ENCODE data around the gene MYO3A. TPM values are rescaled to one million over a fixed set of nuclear protein-coding genes. Genes with fewer than 3 reads are reported as not detected.

Gene MYO3A
- total and polyA plus RNA-seq, 4 donors, result 0.33 TPM; not detected in 2

DNA sequence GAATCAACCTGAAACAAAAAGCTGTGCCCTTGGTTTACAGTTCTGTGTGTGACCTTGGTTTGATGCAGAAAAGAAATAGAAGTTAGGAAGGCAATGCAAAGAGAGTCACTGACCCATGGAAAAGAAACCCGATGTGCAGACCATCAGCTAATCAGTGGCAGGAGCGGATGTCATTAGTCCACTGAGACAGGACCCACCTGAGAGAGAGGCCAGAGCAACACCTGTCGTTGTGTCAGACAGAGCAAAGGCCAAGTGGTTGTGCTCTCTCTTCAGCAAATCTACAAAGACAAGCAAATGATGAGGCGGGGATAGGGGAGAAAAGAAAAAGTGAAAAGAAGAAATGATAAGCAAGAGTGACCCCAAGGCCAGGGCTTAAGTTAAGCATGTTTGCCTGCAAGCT is 291.3 kb downstream of the MYO3A start:
- Histone ChIP-seq H3K9ac (ENCODE audit: low read depth in 1 of 2, low read length in 2 of 2) (no peak overlapping the region), H3K27ac (ENCODE audit: low read depth in 1 of 2, low read length in 2 of 2) (no peak overlapping the region), H3K27me3 (ENCODE audit: control insufficient read depth in 4 of 4, insufficient read depth in 4 of 4, low read length in 3 of 4) (peaks cover 0 to 29% (median 6%) of the 10 kb centered on the region in 4 donors), H3K36me3 (ENCODE audit: control insufficient read depth in 4 of 4, insufficient read depth in 3 of 4, low read depth in 1 of 4, low read length in 3 of 4) (no peaks in the 10 kb centered on the region), H3K4me1 (ENCODE audit: control insufficient read depth in 4 of 4, insufficient read depth in 4 of 4, low read length in 3 of 4) (no peaks in the 10 kb centered on the region), H3K4me3 (ENCODE audit: low read depth in 1 of 3, low read length in 3 of 3) (no peak overlapping the region), H3K9me3 (ENCODE audit: control insufficient read depth in 4 of 4, low read length in 3 of 4) (no peaks in the 10 kb centered on the region)
- WGBS, result 47% methylated on average over 4 of the region's 4 CpGs
- TF ChIP-seq, protein P1, sequence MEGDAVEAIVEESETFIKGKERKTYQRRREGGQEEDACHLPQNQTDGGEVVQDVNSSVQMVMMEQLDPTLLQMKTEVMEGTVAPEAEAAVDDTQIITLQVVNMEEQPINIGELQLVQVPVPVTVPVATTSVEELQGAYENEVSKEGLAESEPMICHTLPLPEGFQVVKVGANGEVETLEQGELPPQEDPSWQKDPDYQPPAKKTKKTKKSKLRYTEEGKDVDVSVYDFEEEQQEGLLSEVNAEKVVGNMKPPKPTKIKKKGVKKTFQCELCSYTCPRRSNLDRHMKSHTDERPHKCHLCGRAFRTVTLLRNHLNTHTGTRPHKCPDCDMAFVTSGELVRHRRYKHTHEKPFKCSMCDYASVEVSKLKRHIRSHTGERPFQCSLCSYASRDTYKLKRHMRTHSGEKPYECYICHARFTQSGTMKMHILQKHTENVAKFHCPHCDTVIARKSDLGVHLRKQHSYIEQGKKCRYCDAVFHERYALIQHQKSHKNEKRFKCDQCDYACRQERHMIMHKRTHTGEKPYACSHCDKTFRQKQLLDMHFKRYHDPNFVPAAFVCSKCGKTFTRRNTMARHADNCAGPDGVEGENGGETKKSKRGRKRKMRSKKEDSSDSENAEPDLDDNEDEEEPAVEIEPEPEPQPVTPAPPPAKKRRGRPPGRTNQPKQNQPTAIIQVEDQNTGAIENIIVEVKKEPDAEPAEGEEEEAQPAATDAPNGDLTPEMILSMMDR (IDR thresholded peaks at IDR 0.05; ENCODE audit: low read depth, low read length, missing input control), result no peak
- TF ChIP-seq HNF4G (IDR thresholded peaks at IDR 0.05), result no peak
- TF ChIP-seq, protein P2, sequence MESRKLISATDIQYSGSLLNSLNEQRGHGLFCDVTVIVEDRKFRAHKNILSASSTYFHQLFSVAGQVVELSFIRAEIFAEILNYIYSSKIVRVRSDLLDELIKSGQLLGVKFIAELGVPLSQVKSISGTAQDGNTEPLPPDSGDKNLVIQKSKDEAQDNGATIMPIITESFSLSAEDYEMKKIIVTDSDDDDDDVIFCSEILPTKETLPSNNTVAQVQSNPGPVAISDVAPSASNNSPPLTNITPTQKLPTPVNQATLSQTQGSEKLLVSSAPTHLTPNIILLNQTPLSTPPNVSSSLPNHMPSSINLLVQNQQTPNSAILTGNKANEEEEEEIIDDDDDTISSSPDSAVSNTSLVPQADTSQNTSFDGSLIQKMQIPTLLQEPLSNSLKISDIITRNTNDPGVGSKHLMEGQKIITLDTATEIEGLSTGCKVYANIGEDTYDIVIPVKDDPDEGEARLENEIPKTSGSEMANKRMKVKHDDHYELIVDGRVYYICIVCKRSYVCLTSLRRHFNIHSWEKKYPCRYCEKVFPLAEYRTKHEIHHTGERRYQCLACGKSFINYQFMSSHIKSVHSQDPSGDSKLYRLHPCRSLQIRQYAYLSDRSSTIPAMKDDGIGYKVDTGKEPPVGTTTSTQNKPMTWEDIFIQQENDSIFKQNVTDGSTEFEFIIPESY (IDR thresholded peaks at IDR 0.05), result no peak
- no peak for TF ChIP-seq FOXA1 (IDR thresholded peaks at IDR 0.05)
- TF ChIP-seq, protein P3, sequence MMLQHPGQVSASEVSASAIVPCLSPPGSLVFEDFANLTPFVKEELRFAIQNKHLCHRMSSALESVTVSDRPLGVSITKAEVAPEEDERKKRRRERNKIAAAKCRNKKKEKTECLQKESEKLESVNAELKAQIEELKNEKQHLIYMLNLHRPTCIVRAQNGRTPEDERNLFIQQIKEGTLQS (IDR thresholded peaks at IDR 0.05), result no peak
- TF ChIP-seq, protein P4, sequence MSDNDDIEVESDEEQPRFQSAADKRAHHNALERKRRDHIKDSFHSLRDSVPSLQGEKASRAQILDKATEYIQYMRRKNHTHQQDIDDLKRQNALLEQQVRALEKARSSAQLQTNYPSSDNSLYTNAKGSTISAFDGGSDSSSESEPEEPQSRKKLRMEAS (IDR thresholded peaks at IDR 0.05), result no peak
- TF ChIP-seq RAD21 (IDR thresholded peaks at IDR 0.05), result no peak
- TF ChIP-seq EGR1 (IDR thresholded peaks at IDR 0.05; ENCODE audit: low read depth in 2 of 2), result no peak
- TF ChIP-seq HNF4A (conservative IDR thresholded peaks at IDR 0.05), result no peak
- no peak for DNase-seq (ENCODE audit: low spot score)

DNA sequence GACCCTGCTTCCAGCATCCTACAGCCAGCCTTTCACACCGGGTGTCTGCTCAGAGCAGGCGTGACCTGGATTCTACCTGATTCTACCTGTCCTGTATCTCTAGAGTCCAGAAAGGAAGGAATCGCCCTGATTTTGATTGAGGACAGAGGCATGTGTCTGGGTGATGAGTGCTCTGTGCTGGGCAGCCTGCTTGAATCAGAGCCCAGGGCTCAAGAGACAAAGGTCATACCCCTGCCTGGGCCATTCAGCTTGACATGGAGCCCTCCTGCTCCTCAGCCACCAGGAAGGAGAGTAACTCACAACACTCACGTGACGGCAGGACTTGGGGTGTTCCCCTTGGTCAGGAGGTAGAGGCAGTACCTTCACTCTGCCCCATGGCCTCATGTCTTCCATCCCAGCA is 293.8 kb downstream of the MYO3A start:
- no peaks in the 10 kb centered on the region for H3K9me3 ChIP-seq (ENCODE audit: control insufficient read depth in 4 of 4, low read length in 3 of 4)
- TF ChIP-seq JUND (IDR thresholded peaks at IDR 0.05) (no peak), GABPA (IDR thresholded peaks at IDR 0.05 in 1 of 2, conservative IDR thresholded peaks at IDR 0.05 in 1 of 2) (no peak), TAF1 (conservative IDR thresholded peaks at IDR 0.05) (no peak), EGR1 (IDR thresholded peaks at IDR 0.05; ENCODE audit: low read depth in 2 of 2) (no peak), FOXA2 (IDR thresholded peaks at IDR 0.05) (no peak), SP1 (IDR thresholded peaks at IDR 0.05) (no peak)
- peaks cover 0 to 18% (median 2%) of the 10 kb centered on the region in 4 donors for H3K27me3 ChIP-seq (ENCODE audit: control insufficient read depth in 4 of 4, insufficient read depth in 4 of 4, low read length in 3 of 4)
- no peaks in the 10 kb centered on the region for H3K36me3 ChIP-seq (ENCODE audit: control insufficient read depth in 4 of 4, insufficient read depth in 3 of 4, low read depth in 1 of 4, low read length in 3 of 4)
- no peaks in the 10 kb centered on the region for H3K4me1 ChIP-seq (ENCODE audit: control insufficient read depth in 4 of 4, insufficient read depth in 4 of 4, low read length in 3 of 4)
- 78% methylated on average over 5 of the region's 5 CpGs for WGBS
- no peak for DNase-seq (ENCODE audit: low spot score)
- H3K27ac ChIP-seq (ENCODE audit: low read depth in 1 of 2, low read length in 2 of 2), result no peak overlapping the region
- no peak overlapping the region for H3K9ac ChIP-seq (ENCODE audit: low read depth in 1 of 2, low read length in 2 of 2)
- no peak overlapping the region for H3K4me3 ChIP-seq (ENCODE audit: low read depth in 1 of 3, low read length in 3 of 3)

DNA sequence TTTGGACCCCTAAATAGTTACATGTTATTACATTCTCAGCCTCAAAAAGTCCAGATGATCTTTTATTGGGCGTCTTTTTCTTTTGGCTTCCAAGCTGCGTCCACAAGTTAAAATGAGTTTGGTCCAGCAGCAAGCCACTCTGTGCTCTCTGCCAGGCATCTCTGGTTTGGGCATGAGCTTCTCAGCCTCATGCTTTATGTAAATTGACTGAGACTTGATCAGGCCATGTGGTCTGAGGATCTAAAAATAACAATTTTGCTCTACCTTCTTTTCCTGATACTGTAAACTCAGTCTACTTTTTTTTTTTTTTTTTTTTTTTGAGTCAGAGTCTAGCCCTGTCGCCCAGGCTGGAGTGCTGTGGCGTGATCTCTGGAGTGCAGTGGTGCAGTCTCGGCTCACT is 298.1 kb downstream of the MYO3A start:
- no peaks in the 10 kb centered on the region for H3K36me3 ChIP-seq (ENCODE audit: control insufficient read depth in 4 of 4, insufficient read depth in 3 of 4, low read depth in 1 of 4, low read length in 3 of 4)
- H3K27me3 ChIP-seq (ENCODE audit: control insufficient read depth in 4 of 4, insufficient read depth in 4 of 4, low read length in 3 of 4), result peaks cover 0 to 12% (median 2%) of the 10 kb centered on the region in 4 donors
- WGBS, result 81% methylated on average over 5 of the region's 5 CpGs
- no peak overlapping the region for H3K27ac ChIP-seq (ENCODE audit: low read depth in 1 of 2, low read length in 2 of 2)
- H3K4me1 ChIP-seq (ENCODE audit: control insufficient read depth in 4 of 4, insufficient read depth in 4 of 4, low read length in 3 of 4), result no peaks in the 10 kb centered on the region
- no peak overlapping the region for H3K4me3 ChIP-seq (ENCODE audit: low read depth in 1 of 3, low read length in 3 of 3)
- no peaks in the 10 kb centered on the region for H3K9me3 ChIP-seq (ENCODE audit: control insufficient read depth in 4 of 4, low read length in 3 of 4)
- no peak overlapping the region for H3K9ac ChIP-seq (ENCODE audit: low read depth in 1 of 2, low read length in 2 of 2)
- DNase-seq (ENCODE audit: low spot score), result no peak
- TF ChIP-seq HNF4G (IDR thresholded peaks at IDR 0.05) (no peak), JUND (IDR thresholded peaks at IDR 0.05) (no peak), FOXA2 (IDR thresholded peaks at IDR 0.05) (no peak), FOXA1 (IDR thresholded peaks at IDR 0.05) (no peak)
- TF ChIP-seq, protein P5, sequence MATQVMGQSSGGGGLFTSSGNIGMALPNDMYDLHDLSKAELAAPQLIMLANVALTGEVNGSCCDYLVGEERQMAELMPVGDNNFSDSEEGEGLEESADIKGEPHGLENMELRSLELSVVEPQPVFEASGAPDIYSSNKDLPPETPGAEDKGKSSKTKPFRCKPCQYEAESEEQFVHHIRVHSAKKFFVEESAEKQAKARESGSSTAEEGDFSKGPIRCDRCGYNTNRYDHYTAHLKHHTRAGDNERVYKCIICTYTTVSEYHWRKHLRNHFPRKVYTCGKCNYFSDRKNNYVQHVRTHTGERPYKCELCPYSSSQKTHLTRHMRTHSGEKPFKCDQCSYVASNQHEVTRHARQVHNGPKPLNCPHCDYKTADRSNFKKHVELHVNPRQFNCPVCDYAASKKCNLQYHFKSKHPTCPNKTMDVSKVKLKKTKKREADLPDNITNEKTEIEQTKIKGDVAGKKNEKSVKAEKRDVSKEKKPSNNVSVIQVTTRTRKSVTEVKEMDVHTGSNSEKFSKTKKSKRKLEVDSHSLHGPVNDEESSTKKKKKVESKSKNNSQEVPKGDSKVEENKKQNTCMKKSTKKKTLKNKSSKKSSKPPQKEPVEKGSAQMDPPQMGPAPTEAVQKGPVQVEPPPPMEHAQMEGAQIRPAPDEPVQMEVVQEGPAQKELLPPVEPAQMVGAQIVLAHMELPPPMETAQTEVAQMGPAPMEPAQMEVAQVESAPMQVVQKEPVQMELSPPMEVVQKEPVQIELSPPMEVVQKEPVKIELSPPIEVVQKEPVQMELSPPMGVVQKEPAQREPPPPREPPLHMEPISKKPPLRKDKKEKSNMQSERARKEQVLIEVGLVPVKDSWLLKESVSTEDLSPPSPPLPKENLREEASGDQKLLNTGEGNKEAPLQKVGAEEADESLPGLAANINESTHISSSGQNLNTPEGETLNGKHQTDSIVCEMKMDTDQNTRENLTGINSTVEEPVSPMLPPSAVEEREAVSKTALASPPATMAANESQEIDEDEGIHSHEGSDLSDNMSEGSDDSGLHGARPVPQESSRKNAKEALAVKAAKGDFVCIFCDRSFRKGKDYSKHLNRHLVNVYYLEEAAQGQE (IDR thresholded peaks at IDR 0.05), result no peak
- TF ChIP-seq, protein P1 (IDR thresholded peaks at IDR 0.05; ENCODE audit: low read depth, low read length, missing input control), result no peak
- TF ChIP-seq, protein P2 (IDR thresholded peaks at IDR 0.05), result no peak

All from liver (tissue), 9 donors.